ENCODE measurements around the gene CNGA3.

Gene CNGA3

GRCh38 chr2:98394595-98395153 is 48.4 kb downstream of the CNGA3 start:
- Histone ChIP-seq H3K36me3 (replicated peaks in 1 of 2; ENCODE audit: control insufficient read depth in 2 of 2, insufficient read depth in 2 of 2, low read length in 2 of 2) (no peaks in the 10 kb centered on the region), H2BK15ac (ENCODE audit: low read length) (no peak overlapping the region), H3K4me1 (ENCODE audit: control insufficient read depth in 2 of 2, insufficient read depth in 1 of 2, low read depth in 1 of 2, low read length in 2 of 2) (no peaks in the 10 kb centered on the region), H2AK5ac (ENCODE audit: low read depth, low read length) (no peak overlapping the region), H3K27ac (replicated peaks; ENCODE audit: low read length) (no peak overlapping the region), H2AFZ (ENCODE audit: low read length) (no peak overlapping the region), H3K23ac (ENCODE audit: low read depth, low read length, poor library complexity) (no peak overlapping the region), H3K14ac (ENCODE audit: low read length) (no peak overlapping the region), H3K9ac (ENCODE audit: low read depth, low read length, poor library complexity) (no peak overlapping the region), H3K4me2 (ENCODE audit: insufficient read depth, low read length, poor library complexity, severe bottlenecking) (no peak overlapping the region), H3K27me3 (ENCODE audit: control insufficient read depth in 3 of 3, insufficient read depth in 3 of 3, low read depth in 1 of 3, low read length in 3 of 3) (peaks cover 0 to 7% (median 2%) of the 10 kb centered on the region in 3 experiments), H3K9me3 (replicated peaks in 1 of 2; ENCODE audit: control insufficient read depth in 2 of 2, insufficient read depth in 1 of 2, low read depth in 1 of 2, low read length in 2 of 2) (no peaks in the 10 kb centered on the region), H2BK5ac (ENCODE audit: low read length) (no peak overlapping the region), H3K4ac (ENCODE audit: low read length) (no peak overlapping the region), H4K8ac (ENCODE audit: low read depth, low read length) (no peak overlapping the region), H3K79me1 (ENCODE audit: low read depth, low read length) (no peaks in the 10 kb centered on the region), H2BK12ac (ENCODE audit: low read length) (no peak overlapping the region), H4K91ac (ENCODE audit: low read depth, low read length, poor library complexity) (no peak overlapping the region), H3K18ac (ENCODE audit: low read length) (no peak overlapping the region), H3K4me3 (ENCODE audit: low read length in 2 of 2) (no peak overlapping the region), H2BK120ac (ENCODE audit: low read depth, low read length) (no peak overlapping the region)
- WGBS, 2 donors (ENCODE audit: extremely low coverage in 2 of 2, insufficient read length in 2 of 2, insufficient replicate concordance in 1 of 2), result no CpG with 5 or more reads among the region's 3 CpGs
- no peak for DNase-seq (ENCODE audit: low spot score)

GRCh38 chr2:98395977-98396376 is 49.7 kb downstream of the CNGA3 start:
- no CpG with 5 or more reads among the region's 6 CpGs for WGBS, 2 donors (ENCODE audit: extremely low coverage in 2 of 2, insufficient read length in 2 of 2, insufficient replicate concordance in 1 of 2)
- Histone ChIP-seq H3K4me1 (ENCODE audit: control insufficient read depth in 2 of 2, insufficient read depth in 1 of 2, low read depth in 1 of 2, low read length in 2 of 2) (no peaks in the 10 kb centered on the region), H2BK120ac (ENCODE audit: low read depth, low read length) (no peak overlapping the region)

GRCh38 chr2:98396745-98397355 is 50.6 kb downstream of the CNGA3 start:
- Histone ChIP-seq H2BK12ac (ENCODE audit: low read length) (no peak overlapping the region), H3K14ac (ENCODE audit: low read length) (no peak overlapping the region), H3K4me3 (ENCODE audit: low read length in 2 of 2) (no peak overlapping the region), H3K4me1 (ENCODE audit: control insufficient read depth in 2 of 2, insufficient read depth in 1 of 2, low read depth in 1 of 2, low read length in 2 of 2) (no peaks in the 10 kb centered on the region), H3K4ac (ENCODE audit: low read length) (no peak overlapping the region), H2BK120ac (ENCODE audit: low read depth, low read length) (no peak overlapping the region), H3K4me2 (ENCODE audit: insufficient read depth, low read length, poor library complexity, severe bottlenecking) (no peak overlapping the region), H2BK15ac (ENCODE audit: low read length) (no peak overlapping the region), H3K9ac (ENCODE audit: low read depth, low read length, poor library complexity) (no peak overlapping the region), H3K27me3 (ENCODE audit: control insufficient read depth in 3 of 3, insufficient read depth in 3 of 3, low read depth in 1 of 3, low read length in 3 of 3) (peaks cover 0 to 13% (median 2%) of the 10 kb centered on the region in 3 experiments), H4K91ac (ENCODE audit: low read depth, low read length, poor library complexity) (no peak overlapping the region), H2AFZ (ENCODE audit: low read length) (no peak overlapping the region), H3K27ac (replicated peaks; ENCODE audit: low read length) (no peak overlapping the region), H3K79me1 (ENCODE audit: low read depth, low read length) (no peaks in the 10 kb centered on the region), H3K18ac (ENCODE audit: low read length) (no peak overlapping the region), H2AK5ac (ENCODE audit: low read depth, low read length) (no peak overlapping the region), H4K8ac (ENCODE audit: low read depth, low read length) (no peak overlapping the region), H3K23ac (ENCODE audit: low read depth, low read length, poor library complexity) (no peak overlapping the region), H2BK5ac (ENCODE audit: low read length) (no peak overlapping the region), H3K9me3 (replicated peaks in 1 of 2; ENCODE audit: control insufficient read depth in 2 of 2, insufficient read depth in 1 of 2, low read depth in 1 of 2, low read length in 2 of 2) (no peaks in the 10 kb centered on the region), H3K36me3 (replicated peaks in 1 of 2; ENCODE audit: control insufficient read depth in 2 of 2, insufficient read depth in 2 of 2, low read length in 2 of 2) (no peaks in the 10 kb centered on the region)
- WGBS, 2 donors (ENCODE audit: extremely low coverage in 2 of 2, insufficient read length in 2 of 2, insufficient replicate concordance in 1 of 2), result no CpG with 5 or more reads among the region's 23 CpGs
- no peak for DNase-seq (ENCODE audit: low spot score)

More at GRCh38 chr2:98395977-98396376, 49.7 kb downstream of the CNGA3 start:
- Histone ChIP-seq H3K4me3 (ENCODE audit: low read length in 2 of 2) (no peak overlapping the region), H3K27me3 (ENCODE audit: control insufficient read depth in 3 of 3, insufficient read depth in 3 of 3, low read depth in 1 of 3, low read length in 3 of 3) (peaks cover 0 to 13% (median 2%) of the 10 kb centered on the region in 3 experiments), H3K27ac (replicated peaks; ENCODE audit: low read length) (no peak overlapping the region), H3K79me1 (ENCODE audit: low read depth, low read length) (no peaks in the 10 kb centered on the region), H3K18ac (ENCODE audit: low read length) (no peak overlapping the region), H4K91ac (ENCODE audit: low read depth, low read length, poor library complexity) (no peak overlapping the region), H2BK12ac (ENCODE audit: low read length) (no peak overlapping the region), H2AFZ (ENCODE audit: low read length) (no peak overlapping the region), H4K8ac (ENCODE audit: low read depth, low read length) (no peak overlapping the region), H2BK5ac (ENCODE audit: low read length) (no peak overlapping the region), H3K4me2 (ENCODE audit: insufficient read depth, low read length, poor library complexity, severe bottlenecking) (no peak overlapping the region), H3K14ac (ENCODE audit: low read length) (no peak overlapping the region), H2AK5ac (ENCODE audit: low read depth, low read length) (no peak overlapping the region), H3K23ac (ENCODE audit: low read depth, low read length, poor library complexity) (no peak overlapping the region), H3K36me3 (replicated peaks in 1 of 2; ENCODE audit: control insufficient read depth in 2 of 2, insufficient read depth in 2 of 2, low read length in 2 of 2) (no peaks in the 10 kb centered on the region), H3K9me3 (replicated peaks in 1 of 2; ENCODE audit: control insufficient read depth in 2 of 2, insufficient read depth in 1 of 2, low read depth in 1 of 2, low read length in 2 of 2) (no peaks in the 10 kb centered on the region), H2BK15ac (ENCODE audit: low read length) (no peak overlapping the region), H3K9ac (ENCODE audit: low read depth, low read length, poor library complexity) (no peak overlapping the region), H3K4ac (ENCODE audit: low read length) (no peak overlapping the region)
- no peak for DNase-seq (ENCODE audit: low spot score)

DNA sequence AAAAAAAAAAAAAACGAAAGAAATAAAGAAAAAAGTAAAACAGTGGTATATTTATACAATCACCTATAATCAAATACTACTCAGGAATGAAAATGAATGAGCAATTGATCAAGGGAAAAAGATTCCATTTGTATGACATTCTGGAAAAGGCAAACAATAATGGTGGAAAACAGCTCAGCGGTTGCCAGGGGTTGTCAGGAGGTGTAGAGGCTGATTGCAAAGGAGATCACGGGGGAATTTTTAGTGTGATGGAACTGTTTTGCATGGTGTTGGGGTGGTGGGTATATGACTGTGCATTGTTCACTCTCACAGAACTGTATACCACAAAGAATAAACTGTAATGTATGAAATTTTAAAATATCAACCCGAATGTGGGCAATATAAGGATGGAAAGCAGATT is 52.9 kb downstream of the CNGA3 start:
- Histone ChIP-seq H2AK5ac (ENCODE audit: low read depth, low read length) (no peak overlapping the region), H3K4me2 (ENCODE audit: insufficient read depth, low read length, poor library complexity, severe bottlenecking) (no peak overlapping the region), H3K23ac (ENCODE audit: low read depth, low read length, poor library complexity) (no peak overlapping the region), H3K18ac (ENCODE audit: low read length) (no peak overlapping the region), H2BK15ac (ENCODE audit: low read length) (no peak overlapping the region), H2AFZ (ENCODE audit: low read length) (no peak overlapping the region), H2BK5ac (ENCODE audit: low read length) (no peak overlapping the region), H2BK120ac (ENCODE audit: low read depth, low read length) (no peak overlapping the region), H3K9me3 (replicated peaks in 1 of 2; ENCODE audit: control insufficient read depth in 2 of 2, insufficient read depth in 1 of 2, low read depth in 1 of 2, low read length in 2 of 2) (no peaks in the 10 kb centered on the region), H3K27ac (replicated peaks; ENCODE audit: low read length) (no peak overlapping the region), H2BK12ac (ENCODE audit: low read length) (no peak overlapping the region), H3K4ac (ENCODE audit: low read length) (no peak overlapping the region), H3K4me1 (ENCODE audit: control insufficient read depth in 2 of 2, insufficient read depth in 1 of 2, low read depth in 1 of 2, low read length in 2 of 2) (no peaks in the 10 kb centered on the region), H3K36me3 (replicated peaks in 1 of 2; ENCODE audit: control insufficient read depth in 2 of 2, insufficient read depth in 2 of 2, low read length in 2 of 2) (no peaks in the 10 kb centered on the region), H4K8ac (ENCODE audit: low read depth, low read length) (no peak overlapping the region), H3K9ac (ENCODE audit: low read depth, low read length, poor library complexity) (no peak overlapping the region), H4K91ac (ENCODE audit: low read depth, low read length, poor library complexity) (no peak overlapping the region), H3K79me1 (ENCODE audit: low read depth, low read length) (no peaks in the 10 kb centered on the region), H3K27me3 (ENCODE audit: control insufficient read depth in 3 of 3, insufficient read depth in 3 of 3, low read depth in 1 of 3, low read length in 3 of 3) (peaks cover 0 to 13% (median 0%) of the 10 kb centered on the region in 3 experiments), H3K14ac (ENCODE audit: low read length) (no peak overlapping the region), H3K4me3 (ENCODE audit: low read length in 2 of 2) (no peak overlapping the region)
- WGBS, 2 donors (ENCODE audit: extremely low coverage in 2 of 2, insufficient read length in 2 of 2, insufficient replicate concordance in 1 of 2), result no CpG with 5 or more reads among the region's 4 CpGs
- no peak for DNase-seq (ENCODE audit: low spot score)

All from neuronal stem cell (in vitro differentiated cells).